ENCODE measurements around the gene FLOT1. TPM values are rescaled to one million over a fixed set of nuclear protein-coding genes. Genes with fewer than 3 reads are reported as not detected.

The FLOT1 gene
- total and polyA plus RNA-seq, 2 donors from 2014 or later = 227 to 317 TPM

GRCh38 chr6:30717129-30717844 is 25.2 kb downstream of the FLOT1 start, which contains the start of gene MDC1:
MDC1 (minus strand) TSS chr6:30717281; CDS start chr6:30715175, 2,106 bp downstream.
- FAIRE-seq (peak; percentile 98), DNase-seq (peak; percentile 99 to 100 (median 100))
- peak within 1 kb of the TSS; percentile 71 to 99 (median 78) for H3K4me3 ChIP-seq (ENCODE audit: low read length in 3 of 3)
- peak; percentile 21 for TF ChIP-seq CTCF (IDR thresholded peaks at IDR 0.05; ENCODE audit: borderline replicate concordance, extremely low read depth, insufficient read depth)
- no peaks in the 10 kb centered on the region for H3K9me3 ChIP-seq (ENCODE audit: control insufficient read depth in 2 of 3, insufficient read depth in 1 of 3, low read length in 3 of 3)
- peak within 1 kb of the TSS; percentile 84 to 88 for H3K27ac ChIP-seq (ENCODE audit: low read depth in 2 of 2, low read length in 2 of 2)
- peak within 1 kb of the TSS; percentile 12 to 99 (median 86) for H3K9ac ChIP-seq (ENCODE audit: low read length in 3 of 3)
- no peaks in the 10 kb centered on the region for H3K27me3 ChIP-seq (ENCODE audit: control insufficient read depth, insufficient read depth, low read length)
- peaks cover 0 to 15% (median 8%) of the 10 kb centered on the region in 3 donors for H3K36me3 ChIP-seq (ENCODE audit: control insufficient read depth in 2 of 3, insufficient read depth in 3 of 3, low read length in 3 of 3)
- intact Hi-C loops (cut with DNase I) = no loop called here
- H3K4me1 ChIP-seq (ENCODE audit: control insufficient read depth in 2 of 3, insufficient read depth in 2 of 3, low read depth in 1 of 3, low read length in 3 of 3) = peaks cover 0 to 4% (median 4%) of the 10 kb centered on the region in 3 donors

GRCh38 chr6:30716879-30717128 is 25.7 kb downstream of the FLOT1 start:
- Histone ChIP-seq H3K36me3 (ENCODE audit: control insufficient read depth in 2 of 3, insufficient read depth in 3 of 3, low read length in 3 of 3) (peaks cover 0 to 20% (median 11%) of the 10 kb centered on the region in 3 donors), H3K4me1 (ENCODE audit: control insufficient read depth in 2 of 3, insufficient read depth in 2 of 3, low read depth in 1 of 3, low read length in 3 of 3) (peaks cover 0 to 4% (median 4%) of the 10 kb centered on the region in 3 donors), H3K9ac (ENCODE audit: low read length in 3 of 3) (peak overlapping the region in 2 of 3 donors; percentile 74), H3K4me3 (ENCODE audit: low read length in 3 of 3) (peak overlapping the region; percentile 63 to 99 (median 71)), H3K27me3 (ENCODE audit: control insufficient read depth, insufficient read depth, low read length) (no peaks in the 10 kb centered on the region), H3K27ac (ENCODE audit: low read depth in 2 of 2, low read length in 2 of 2) (peak overlapping the region; percentile 84 to 88), H3K9me3 (ENCODE audit: control insufficient read depth in 2 of 3, insufficient read depth in 1 of 3, low read length in 3 of 3) (no peaks in the 10 kb centered on the region)
- no peak for DNase-seq
- intact Hi-C loops (cut with DNase I) = no loop called here
- TF ChIP-seq CTCF (IDR thresholded peaks at IDR 0.05; ENCODE audit: borderline replicate concordance, extremely low read depth, insufficient read depth) = no peak
- no peak for FAIRE-seq

DNA sequence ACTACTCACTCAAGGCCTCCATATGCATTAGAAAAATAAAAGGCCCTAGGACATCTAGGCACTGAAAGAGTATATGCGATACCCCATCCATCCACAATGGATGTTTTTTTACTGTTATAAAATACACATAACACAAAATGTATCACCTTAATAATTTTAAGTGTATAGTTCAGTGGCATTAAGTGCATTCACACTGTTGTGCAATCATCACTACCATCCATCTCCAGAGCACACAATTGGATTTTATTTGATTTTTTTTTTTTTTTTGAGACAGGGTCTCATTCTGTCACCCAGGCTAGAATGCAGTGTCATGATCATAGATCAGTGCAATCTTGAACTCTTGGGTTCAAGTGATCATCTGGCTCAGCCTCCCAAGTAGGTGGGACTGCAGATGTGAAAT is 28.2 kb downstream of the FLOT1 start:
- no peak for DNase-seq
- no peak for FAIRE-seq
- Histone ChIP-seq H3K36me3 (ENCODE audit: control insufficient read depth in 2 of 3, insufficient read depth in 3 of 3, low read length in 3 of 3) (peaks cover 4 to 34% (median 16%) of the 10 kb centered on the region in 3 donors), H3K4me1 (ENCODE audit: control insufficient read depth in 2 of 3, insufficient read depth in 2 of 3, low read depth in 1 of 3, low read length in 3 of 3) (peaks cover 0 to 11% (median 7%) of the 10 kb centered on the region in 3 donors), H3K9me3 (ENCODE audit: control insufficient read depth in 2 of 3, insufficient read depth in 1 of 3, low read length in 3 of 3) (no peaks in the 10 kb centered on the region), H3K27me3 (ENCODE audit: control insufficient read depth, insufficient read depth, low read length) (no peaks in the 10 kb centered on the region), H3K27ac (ENCODE audit: low read depth in 2 of 2, low read length in 2 of 2) (no peak overlapping the region), H3K4me3 (ENCODE audit: low read length in 3 of 3) (no peak overlapping the region), H3K9ac (ENCODE audit: low read length in 3 of 3) (no peak overlapping the region)
- intact Hi-C loops (cut with DNase I) = no loop called here
- no peak for TF ChIP-seq CTCF (IDR thresholded peaks at IDR 0.05; ENCODE audit: borderline replicate concordance, extremely low read depth, insufficient read depth)

Measured in kidney (tissue), 14 donors.